NOMO-1 treated with DMSO at 0.1 percent for 48 hours (cell line): ENCODE results near the gene FABP6.

Experiments used
- DNase-seq: peaks from one replicate; lab custom pipeline; 2025; ENCODE audit not compliant: unreplicated experiment; lab: John Stamatoyannopoulos, UW

Gene FABP6

DNA sequence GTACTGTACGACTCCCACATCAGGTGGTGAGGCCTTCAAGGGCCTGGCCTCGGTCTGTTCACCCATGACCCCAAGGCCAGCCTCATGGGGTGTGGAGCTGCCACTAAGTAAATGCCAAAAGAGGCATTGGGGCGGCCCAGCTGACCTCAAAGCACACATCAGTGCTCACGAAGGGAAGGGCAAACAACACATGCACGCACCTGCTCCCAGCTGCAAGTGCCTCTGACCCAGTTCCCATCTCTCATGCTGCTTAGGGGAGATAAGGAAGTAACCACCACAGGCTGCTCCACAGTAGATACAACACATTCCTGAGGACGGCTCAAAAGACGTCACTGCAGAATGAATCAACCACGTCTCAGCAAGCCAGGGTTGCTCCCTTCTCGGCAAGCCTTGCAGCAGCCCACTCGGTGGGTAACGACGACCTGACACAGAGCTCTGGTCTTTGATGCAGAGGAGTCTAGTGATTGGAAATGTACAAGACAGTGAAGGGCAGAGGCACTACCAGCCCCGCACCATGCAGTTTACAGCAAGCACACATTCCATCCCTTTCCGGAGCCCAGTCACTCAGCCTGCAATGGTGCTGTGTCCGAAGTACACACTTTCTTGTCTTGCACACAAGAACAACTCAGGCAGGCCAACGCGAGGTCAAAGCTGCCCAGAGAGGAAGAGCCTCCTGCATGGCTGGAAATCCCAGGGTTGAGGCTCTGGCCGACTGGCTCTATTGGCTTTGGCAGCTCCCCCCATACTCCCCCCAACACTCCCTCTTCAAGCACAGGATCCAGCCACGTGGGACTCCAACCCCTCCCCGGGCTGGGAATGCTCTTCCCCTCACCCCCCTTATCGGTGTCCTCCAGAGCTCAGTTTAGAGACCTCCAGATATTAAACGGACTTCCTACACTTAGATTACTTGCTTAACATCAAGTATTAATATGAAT lies 31.8 kb downstream of the FABP6 start:
- no peak for DNase-seq

DNA sequence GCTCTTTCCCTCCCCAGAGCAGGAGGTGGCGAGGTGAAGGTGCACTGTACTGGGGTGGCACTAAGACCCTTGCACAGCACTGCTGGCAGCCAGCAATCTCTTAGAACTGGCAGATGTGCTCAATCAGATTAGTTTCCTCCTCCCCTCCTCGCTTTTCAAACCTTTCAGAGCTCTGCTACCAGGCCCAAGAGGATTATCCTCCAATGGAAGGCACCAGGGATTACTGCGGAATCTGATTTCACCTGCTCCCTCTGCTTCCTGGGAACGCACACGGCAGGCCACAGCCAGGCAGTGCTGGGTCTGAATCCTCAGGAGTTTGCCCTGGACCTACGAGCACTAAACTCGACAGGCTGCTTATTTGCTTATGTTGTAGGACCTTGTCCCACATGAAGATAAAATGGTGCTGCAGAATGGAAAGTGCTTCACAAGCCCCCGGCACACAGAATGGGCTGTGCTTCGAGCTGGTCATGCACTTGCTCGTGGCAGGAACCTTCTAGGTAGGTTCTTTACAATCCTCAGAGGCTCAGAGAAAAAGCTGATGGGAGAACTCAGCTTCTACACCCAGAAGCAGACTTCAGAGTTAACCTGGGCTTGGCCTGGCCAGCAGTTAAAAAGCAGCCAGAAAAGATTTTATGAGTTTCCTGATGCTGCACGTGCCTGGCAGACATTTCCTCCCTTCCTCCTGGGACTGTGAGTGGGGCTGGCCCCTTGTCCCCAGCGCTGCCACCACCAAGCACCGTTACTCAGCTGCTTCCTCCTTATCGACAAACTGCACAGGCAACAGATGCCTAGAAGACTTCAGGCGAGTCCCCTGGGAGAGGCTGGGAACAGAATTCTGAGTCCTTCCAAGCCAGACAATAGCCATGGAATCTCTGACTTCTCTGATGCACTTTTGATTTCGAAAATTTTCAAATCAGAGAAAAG lies 33.1 kb downstream of the FABP6 start:
- DNase-seq: no peak

DNA sequence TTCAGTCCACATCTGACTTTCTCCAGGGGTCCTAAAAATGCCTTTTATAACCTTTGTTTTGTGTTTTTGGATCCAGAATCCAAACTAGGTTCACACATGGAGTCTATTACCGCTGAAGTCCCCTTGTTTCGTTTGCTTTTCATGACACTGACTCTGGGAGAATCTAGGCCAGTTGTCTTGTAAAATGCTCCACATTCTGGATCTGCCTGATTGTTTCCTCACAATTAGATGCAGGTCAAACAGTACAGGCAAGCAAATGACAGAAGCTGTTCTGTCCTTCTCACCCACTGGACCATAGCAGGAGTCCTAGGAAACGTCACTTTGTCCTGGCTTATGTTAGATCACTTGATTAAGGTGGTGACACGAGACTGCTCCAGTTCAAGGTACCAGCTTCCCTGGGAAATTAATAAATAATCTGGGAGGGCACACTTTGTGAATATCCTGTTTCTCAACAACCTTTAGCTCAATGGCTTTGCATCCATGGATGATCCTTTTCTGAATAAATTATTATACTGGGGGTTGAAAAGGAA lies 34.1 kb downstream of the FABP6 start:
- DNase-seq: no peak

DNA sequence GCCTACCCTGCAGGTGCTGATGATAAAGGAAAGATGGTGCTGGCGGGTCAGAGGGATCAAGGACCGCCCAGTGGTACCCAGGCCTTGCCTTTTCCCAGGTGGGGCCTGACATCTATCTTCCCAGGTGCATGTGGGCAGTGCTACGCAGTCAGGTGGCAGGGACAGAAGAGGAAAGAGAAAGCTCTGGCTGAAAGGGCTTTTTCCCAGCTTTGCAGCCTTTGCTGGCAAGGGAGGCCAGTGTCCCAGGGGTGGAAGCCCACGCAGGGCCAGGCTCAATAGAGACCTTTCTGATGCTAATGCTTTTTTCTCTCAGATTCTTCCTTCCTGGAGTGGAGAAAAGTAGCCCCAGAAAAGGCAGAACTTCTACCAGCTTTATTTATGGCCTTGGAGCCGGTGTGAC lies 36.7 kb downstream of the FABP6 start:
- no peak for DNase-seq

DNA sequence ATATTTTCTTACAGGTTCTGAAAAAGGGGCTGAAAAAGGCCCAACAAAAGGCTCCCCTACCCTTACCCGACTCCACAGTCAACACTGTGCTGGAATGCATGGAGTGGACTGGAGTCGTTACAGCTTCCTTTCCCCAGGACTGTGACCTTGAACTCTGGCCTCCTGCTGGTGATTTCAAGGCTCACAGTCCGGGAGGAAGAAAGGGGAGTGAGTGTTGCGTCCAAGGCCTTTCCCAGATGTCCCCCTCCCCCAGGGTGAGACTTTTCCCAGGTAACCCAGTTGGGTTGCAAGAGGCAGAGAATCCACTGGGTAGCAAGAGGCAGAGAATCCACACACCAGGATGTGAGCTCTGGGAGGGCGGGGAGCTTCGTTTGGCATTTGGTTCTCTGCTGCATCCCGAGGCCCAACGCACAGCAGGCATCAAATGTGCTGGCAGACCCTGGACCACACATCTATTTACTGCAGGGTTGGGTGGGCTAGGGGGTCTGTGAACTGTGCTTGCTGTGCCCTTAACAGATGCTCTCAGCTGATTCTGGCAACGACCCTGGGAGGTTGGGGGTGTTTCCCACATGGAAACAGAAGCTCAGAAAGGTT lies 37.5 kb downstream of the FABP6 start:
- DNase-seq: no peak

DNA sequence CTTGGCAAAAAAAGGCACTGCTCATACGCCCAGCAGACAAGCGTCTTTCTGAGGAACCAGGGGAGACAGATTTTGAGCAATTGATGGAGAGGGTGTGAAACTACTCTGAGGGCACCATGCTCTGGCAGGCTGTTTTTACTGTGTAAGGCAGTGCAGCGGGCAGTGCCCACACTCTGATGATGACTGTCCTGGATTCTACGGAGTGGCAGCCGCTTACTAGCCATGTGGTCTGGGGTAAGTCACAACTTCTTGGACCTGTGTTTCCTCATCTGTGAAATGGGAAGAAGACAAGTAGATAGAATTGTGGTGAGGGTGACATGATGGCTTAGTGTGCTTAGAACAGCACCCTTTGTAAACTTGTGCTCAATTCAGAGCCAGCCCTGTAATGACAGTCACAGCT lies 38.8 kb downstream of the FABP6 start:
- no peak for DNase-seq

DNA sequence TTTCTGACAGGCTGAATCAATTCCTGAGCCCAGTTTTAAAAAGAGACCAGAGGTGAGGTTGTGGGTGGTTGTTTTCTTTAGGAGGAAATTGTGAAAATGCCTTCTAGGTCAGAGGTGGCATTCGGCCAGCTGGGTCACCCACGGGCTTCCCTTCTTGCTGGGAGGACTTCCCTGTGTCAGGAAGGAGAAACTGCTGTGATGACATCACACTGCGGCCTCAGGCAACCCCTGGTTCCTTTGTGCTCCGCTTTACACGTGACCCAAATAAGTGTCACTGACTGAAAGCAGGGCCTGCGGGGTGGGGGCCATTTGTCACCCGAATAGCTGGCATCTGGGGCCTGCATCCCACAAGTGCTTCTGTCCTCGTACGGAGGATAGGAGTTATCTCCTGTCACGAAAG lies 39.7 kb downstream of the FABP6 start:
- DNase-seq: peak; percentile 75

DNA sequence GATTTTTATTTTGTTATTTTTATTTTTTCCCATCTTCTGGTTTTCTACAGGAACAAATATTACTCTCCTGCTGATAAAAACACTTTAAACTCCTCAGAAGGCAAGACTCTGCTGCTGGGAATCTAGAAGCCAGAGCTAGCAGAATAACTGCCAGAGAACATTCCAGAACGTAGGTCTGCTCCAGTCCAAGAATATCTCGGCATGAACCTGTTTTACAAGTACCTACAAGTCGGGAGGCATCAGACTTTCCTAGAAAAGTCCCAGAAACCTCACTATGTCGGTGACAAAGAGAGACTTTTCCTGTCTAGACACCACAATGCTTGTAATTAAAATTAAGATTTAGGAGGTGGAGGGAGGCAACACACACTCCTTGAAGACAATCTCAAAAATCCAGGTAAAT lies 41.4 kb downstream of the FABP6 start:
- DNase-seq: no peak

DNA sequence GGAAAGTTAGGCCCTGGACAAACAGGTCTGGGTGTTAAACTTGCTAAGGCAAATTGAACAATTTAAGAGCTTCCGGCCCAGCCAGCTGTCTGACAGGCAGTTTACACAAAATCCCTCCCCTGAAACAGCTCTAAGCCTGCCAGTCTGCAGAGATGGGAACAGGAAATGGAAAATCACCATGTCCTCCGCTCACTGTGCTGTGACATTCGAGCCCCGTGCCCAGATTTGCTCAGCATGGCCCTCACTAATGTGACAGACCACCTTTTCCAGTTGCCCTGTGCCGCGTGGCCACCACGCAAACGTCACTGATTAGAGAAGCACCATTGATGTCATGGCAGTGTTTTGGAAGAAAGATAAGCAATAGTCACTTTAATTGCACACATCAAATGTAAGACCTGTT lies 42.1 kb downstream of the FABP6 start:
- peak; percentile 7 for DNase-seq

DNA sequence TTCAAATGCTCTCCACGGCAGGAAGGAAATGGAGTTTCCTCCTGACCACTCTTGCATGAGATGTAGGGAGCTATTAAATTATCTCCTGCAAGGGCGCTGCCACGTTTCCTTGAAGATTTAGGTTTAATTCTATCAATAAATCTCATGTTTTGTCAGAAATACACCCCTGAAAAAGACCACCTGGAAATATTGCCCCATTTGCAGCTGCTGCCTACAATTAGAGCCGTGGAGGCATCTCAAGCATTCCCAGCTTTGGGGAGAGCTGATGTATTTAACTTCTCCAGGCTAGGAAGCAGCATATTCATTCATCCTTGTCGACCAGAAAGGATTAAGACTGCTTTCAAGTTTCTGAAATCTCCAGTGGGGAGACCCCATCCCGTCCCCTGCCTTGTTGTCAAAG lies 42.5 kb downstream of the FABP6 start:
- no peak for DNase-seq

DNA sequence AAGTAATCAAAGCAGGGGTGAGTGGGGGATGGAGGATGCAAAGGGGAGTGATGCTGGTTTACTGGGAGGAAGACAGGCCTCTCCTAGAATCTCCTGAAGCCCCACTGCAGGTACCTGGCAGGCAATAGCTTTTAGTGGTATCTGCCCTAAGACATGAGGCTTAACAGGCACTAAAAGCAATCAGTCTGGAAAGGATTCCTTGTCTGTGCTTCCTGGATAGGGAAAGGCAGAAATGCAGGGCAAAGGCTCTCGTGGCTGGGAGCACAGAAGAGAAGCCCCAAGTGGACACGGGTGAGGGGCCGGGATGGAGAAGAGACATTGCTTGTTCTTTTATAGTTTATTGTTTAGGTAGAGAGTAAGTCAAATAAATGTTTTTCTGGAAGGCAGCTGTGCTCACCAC lies 43.0 kb downstream of the FABP6 start:
- no peak for DNase-seq

DNA sequence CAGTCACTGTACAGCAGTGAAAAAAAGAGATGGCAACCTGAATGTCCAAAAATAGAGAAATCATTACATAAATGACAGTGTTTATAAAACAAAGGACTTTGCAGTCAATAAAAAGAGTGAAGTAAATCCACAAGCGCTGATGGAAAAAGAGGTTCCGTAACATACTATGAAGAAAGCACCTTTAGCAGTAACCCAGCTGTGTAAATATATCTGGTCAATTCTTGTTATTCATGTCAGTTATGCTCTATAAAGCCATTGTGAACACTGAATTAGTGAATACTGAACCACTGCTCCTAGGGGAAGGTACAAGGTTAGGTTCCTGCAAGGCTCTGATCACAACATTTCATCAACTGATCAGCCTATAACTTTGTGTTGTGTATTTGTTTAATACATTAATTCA lies 43.6 kb downstream of the FABP6 start:
- DNase-seq: no peak

DNA sequence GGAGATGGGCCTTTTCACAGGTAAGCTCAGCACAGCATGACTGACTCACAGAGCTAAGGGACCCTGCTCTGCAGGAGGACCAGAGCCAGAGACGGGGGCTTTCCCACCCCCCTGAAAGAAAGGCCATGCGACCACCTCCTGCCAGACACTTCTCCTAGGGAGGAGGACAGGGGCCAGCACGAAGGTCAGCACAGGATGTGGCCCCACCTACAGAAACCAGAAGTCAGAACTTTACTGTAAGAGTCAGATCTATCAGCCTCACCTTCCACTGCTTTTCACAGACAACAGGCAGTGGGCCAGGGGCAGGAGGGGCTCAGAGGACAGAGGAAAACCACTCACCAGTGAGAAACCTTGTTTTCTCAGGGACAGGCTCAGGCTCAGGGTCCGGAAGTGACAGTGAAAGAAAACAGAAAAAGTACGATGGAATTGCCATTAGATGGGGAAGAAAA lies 45.2 kb downstream of the FABP6 start:
- DNase-seq: no peak

DNA sequence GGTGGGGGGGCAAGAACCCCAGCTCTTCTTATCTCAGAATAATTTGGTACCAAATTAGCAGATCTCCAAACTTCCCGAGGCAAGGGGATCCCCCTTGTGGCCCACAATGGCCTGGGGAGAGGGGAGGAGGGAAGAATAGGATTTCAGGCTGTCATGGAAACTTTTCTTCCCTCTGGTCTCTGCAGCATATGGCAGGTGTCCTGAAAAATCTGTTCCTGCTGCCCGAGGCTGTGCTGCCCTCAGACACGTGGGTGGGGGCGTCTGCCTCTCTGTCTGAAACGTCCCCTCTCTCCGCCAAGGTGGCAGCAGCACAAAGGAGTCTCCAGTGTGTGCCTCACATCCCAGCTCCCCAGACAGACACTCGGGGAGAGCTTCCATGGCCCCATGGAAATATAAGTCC lies 49.0 kb downstream of the FABP6 start:
- no peak for DNase-seq

DNA sequence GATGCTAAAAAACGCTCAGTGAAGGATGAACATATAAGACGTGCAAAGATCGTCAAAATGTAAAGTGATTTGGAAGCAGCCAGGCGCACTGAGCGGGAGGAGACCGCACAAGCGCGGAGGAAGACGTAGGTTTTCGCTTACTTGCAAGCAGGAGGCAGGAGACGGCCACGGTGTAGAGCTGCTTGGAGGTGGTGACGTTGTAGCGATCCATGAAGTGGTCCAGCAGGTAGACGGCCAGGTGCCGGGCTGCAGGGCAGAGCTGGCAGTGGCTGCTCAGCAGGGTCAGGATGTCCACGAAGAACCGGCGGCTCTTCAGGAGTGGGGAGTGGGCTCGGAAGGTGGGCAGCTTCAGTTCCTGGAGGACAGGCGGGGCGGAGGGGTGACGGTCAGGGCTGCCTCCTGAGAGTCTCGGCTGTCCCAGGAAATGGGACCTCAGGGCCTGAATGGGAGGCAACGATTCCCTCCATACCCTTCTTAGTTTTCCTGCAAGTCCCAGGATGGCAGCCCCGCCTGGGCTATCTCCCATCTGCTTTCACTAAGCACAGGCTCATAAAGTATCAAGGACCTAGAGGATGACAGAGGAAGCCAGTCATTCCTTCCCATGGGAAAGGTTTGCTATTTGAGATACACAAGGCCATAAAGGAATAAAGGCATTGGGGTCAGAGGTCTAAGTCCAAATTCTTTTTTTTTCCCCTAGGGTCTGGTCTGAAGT lies 51.2 kb downstream of the FABP6 start:
- no peak for DNase-seq

DNA sequence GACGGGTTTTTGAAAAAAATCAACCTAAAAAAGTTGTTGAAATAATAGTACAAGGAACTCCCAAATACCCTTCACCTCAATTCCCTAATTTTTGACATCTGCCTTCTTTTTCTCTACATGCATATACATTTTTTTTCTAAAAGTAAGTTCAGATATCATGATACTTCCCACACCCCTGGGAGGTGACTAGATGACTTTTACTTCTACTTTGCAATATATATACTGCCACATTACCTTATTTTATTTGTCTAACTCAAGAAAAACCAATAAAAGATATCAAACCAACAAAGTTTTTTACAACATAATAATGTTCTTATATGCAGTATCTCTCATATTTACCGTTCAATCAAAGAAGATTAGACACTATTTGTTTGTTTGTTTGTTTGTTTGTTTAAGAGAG lies 52.0 kb downstream of the FABP6 start:
- DNase-seq: no peak

DNA sequence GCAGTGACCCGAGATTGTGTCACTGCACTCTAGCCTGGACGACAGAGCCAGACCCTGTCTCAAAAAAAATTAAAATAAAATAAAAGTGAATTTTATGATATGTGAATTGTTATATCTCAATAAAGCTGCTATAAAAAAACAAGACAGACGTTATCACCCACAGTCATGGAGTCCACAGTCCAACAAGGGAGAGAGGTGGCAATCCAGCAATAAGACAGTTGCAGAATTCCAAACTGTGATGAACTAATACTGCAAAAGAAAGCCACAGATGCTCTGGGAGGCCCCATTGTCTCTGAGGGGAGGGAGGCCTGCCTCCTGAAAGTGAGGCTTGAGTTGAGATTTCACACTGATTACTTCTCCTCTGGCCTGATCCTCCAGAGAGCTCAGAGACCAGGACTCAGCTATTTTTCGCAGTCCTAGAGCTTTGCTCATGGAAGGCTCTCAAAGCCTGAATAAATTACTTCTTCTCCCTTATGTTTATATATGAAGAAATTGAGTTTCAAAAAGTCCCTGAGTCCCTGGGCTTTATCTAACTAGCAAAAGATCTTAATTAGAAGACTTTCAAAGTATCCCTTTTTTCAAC lies 55.1 kb downstream of the FABP6 start:
- no peak for DNase-seq

DNA sequence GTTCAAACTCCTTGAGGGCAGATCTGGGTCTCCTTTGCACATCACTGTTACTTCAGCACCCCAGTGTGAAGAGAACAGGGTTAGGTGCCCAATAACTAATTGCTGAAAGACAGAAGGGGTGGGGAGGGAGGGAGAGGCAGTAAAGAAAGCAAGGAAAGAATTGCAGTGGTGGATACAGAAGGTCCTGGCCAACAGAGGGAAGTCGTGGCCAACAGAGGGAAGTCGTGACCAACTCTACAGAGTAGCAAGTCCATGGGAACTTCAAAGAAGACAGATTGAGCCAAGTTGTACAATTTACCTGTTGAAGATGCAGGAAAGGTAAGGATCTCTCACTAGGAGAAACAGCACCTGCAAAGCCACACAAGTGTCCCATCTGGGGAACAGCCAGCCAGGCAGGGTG lies 56.0 kb downstream of the FABP6 start:
- DNase-seq: no peak

DNA sequence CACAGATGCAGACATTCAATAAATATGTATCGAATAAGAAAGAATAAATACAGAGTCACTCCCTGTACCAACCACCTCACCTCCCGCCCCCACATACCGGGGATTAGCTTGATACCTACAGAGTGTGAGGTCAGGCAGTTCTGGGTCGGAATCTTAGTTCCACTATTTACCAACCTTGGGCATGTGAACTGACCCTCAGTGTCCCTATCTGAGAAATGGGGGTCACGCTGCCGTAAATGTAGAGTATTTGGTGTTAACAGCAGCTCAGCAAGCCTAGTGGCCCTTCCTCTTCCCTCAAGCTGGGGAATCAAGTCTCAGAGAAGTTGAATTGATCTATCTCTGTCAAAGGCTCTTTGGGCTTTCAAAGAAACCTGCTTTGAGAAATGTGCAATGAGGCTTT lies 57.6 kb downstream of the FABP6 start:
- no peak for DNase-seq

DNA sequence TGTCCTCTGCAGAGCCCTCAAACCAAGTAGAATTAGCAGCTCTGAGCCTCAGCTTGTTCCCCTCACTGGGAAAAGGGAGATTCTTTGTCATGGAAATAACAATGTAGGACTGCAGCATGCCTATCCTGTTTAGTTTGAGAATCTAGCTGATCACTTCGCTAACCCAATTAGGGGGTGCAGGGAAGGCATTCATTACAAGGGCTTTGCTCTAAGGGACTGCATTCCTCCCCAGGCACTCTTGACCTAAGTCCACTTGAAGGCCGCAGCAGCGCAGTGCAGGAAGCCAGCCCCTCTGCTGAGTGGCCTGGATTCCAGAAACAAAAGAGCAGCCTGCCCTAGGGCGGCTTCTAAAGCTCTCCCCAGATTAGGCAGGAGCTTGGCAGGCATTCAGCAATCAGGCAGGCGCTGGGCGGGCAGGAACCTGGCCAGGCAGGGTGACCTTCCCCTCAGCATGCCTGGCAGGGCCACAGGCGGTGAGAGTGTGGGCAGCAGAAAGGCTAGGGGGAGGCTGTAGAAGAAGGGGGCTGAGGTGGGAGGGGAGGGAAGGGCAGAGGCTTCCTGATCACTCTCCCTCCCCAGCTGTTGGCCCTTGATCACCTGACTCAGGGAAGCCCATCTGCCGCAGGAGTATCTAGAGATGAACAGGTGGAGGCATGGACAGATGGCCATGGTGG lies 58.2 kb downstream of the FABP6 start:
- no peak for DNase-seq
